CD4-positive, alpha-beta T cell treated with Interleukin-6 for 4 hours (primary cell): ENCODE results near the gene RCN2.

Source experiments
- DNase-seq: peaks from one replicate; pipeline ENCODE4 v3.0.0-alpha.2; 2020; ENCODE audit warnings: mixed read lengths

Gene RCN2

DNA sequence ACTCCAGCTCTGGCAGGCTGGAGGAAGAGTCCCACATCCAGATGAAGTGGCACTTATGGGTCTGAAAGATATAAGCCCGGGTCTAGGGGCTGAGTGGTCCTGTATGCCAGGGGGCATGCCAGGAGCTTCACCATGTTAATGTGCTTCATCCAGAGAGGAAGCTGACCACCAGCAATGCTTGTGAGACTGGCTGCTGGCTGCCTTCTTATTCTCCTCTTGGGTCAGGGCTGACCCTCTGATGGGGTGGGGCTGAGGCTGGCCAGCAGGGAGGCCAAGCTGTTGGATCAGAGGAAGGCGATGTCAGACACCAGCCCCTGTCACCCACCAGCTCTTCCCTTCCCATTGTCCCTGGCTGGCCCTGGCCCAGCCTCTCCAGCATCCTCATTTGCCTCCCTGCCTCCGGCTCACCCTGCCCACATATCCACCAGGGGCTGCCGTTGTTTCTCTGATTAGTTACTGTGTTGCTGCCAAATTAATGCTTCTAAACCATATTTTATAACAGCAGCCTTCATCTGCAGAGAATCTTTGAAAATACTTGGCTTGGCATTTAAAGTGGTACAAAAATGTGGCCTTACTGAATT, 43.0 kb downstream of the RCN2 start:
- DNase-seq = peak; percentile 40

DNA sequence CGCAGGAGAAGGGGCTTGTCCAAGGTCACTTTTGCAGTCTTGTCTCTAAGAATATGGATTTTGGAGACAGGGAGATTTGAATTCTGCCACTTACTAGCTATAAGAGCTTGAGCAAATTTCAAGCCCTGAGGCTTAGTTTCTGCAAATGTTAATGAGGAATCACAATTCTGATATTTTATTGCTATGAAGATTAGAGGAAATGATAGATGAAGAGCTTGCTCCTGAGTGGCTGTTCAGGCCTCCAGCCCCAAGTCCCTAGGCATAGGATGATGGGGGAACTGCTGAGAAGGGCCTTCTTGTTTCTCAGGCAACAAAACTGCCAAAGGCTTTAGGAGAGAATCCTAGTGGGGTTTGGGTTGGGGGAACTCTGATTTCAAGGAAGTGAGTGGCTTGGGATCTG, 44.6 kb downstream of the RCN2 start:
- DNase-seq = no peak

DNA sequence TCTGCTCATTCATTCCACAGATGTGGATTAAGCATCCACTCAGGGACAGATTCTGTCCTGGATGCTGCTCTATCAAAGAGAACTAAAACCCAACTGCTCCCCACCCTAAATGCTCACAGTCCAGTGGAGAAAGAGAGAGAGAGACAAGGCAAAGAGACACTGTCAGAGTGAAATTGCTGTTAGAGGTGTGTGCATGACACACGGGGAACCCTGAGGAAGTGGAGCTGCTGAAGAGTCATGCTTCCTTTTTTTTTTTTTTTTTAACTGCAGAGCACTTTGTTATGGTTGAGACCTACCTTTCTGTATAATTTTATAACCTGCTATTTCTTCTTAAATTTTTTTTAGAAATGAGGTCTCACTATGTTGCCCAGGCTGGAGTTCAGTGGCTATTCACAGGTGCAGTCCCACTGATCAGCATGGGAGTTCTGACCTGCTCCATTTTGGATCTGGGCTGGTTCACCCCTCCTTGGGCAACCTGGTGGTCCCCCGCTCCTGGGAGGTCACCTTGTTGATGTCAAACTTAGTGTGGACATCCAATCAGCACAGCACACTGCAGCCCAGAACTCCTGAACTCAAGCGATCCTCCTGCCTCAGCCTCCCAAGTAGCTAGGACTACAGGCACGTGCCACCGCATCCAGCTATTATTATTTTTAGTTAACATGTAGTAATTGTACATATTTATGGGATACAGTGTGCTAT, 45.2 kb downstream of the RCN2 start:
- no peak for DNase-seq

DNA sequence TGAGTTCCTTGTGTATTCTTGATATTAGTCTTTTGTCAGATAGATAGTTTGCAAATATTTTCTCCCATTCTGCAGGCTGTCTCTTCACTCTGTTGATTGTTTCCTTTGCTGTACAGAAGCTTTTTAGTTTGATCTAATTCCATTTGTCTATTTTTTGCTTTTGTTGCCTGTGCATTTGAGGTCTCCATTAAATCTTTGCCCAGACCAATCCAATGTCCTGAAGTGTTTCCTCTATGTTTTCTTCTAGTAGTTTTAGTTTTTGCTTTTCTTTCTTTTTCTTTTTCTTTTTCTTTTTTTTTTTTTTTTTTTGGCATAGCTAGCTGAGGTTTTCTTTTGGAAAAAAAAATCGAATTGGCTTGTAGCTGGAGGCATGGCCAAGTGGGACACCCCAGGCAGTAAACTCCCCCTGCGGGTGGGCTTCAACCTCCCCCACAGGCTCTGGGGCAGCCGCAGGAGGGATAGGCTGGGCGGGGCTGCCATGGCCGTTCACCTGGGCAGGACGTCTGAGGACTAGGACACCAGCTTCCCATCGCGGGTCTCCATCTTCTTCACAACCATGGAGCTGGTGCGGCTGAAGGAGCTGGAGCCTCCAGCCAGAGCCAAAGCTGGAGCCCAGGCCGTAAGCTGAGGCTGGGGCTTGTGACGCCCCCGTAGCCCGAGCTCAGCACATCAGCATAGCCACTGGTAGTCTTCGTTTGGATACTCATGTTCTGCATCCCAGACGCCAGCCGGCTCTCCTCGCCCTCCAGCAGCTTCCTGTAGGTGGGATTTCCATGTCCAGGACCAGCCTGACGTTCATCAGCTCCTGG, 47.2 kb downstream of the RCN2 start:
- DNase-seq = no peak

DNA sequence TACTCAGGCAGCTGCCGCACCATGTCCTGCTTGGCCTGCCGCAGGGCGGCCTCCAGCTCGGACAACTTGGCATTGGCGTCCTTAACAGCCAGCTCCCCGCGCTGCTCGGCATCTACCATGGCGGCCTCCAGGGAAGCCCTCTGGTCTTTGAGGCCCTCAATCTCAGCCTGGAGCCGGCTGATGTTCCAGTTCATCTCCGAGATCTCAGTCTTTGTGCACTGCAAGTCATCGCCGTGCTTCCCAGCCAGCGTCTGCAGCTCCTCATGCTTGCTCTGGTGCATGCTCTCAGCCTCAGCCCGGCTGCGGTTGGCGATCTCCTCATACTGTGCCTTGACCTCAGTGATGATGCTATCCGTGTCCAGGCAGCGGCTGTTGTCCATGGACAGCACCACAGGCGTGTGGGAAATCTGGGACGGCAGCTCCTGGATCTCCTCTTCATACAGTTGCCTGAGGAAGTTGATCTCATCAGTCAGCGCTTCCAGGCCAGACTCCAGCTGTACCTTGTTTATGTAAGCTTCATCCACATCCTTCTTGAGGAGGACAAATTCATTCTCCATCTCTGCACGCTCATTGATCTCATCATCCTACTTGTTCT, 47.9 kb downstream of the RCN2 start:
- DNase-seq = no peak

DNA sequence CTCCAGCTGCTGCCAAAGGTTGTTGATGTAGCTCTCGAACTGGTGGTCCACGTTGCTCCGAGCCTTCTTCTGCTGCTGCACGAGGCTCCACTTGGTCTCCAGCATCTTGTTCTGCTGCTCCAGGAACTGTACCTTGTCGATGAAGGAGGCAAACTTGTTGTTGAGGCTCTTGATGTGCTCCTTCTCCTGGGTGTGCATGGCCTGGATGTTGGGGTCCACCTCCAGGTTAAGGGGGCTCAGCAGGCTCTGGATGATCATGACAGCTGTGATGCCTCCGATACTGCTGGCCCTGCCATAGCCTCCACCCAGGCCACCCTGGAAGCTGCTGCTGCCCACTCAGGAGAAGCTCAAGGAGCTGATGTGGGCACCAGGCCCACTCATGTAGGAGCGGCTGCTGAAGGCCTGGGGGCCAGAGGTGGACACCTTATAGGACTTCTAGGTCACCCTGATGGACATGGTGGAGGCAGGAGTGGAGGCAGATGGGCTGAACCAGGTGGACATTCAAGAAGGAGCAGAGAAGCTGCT, 48.5 kb downstream of the RCN2 start:
- no peak for DNase-seq

DNA sequence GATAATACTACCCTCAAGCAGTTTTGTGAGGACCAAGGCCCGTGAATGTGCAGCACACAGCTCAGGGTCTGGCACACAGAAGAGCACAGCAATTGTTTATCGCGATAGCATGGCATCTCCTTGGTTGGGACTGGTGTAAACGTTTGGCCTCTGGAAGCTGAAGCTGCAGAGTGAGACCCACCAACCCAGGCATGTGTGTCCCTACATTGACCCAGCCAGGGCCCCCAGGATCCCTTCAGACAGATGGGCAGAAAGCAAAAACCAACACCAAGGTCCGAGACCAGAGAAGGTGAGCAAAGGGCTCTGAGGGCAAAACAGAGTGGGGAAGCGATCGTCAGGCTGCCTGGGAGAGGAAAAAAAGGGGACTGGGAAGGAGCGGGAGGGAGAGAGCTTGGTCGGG, 50.8 kb downstream of the RCN2 start:
- DNase-seq = no peak

DNA sequence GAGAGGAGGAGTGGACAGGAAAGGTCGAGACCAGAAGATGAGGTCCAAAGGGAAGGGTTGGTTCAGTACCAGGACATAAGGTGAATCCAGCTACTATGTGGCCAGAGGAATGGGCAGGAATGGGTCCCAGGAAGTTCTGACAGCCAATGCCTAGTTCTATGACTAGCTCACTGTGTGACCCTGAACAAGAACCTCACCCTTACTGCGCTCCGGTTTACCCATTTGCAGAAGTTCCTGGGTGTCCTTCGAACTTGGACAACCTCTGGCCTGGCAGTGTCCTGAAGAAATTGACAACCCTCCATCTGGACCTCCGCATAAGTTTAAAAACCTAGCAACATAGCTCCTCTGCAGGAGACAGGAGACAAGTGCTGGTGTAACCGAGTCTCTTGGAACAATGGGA, 51.2 kb downstream of the RCN2 start:
- DNase-seq = no peak

DNA sequence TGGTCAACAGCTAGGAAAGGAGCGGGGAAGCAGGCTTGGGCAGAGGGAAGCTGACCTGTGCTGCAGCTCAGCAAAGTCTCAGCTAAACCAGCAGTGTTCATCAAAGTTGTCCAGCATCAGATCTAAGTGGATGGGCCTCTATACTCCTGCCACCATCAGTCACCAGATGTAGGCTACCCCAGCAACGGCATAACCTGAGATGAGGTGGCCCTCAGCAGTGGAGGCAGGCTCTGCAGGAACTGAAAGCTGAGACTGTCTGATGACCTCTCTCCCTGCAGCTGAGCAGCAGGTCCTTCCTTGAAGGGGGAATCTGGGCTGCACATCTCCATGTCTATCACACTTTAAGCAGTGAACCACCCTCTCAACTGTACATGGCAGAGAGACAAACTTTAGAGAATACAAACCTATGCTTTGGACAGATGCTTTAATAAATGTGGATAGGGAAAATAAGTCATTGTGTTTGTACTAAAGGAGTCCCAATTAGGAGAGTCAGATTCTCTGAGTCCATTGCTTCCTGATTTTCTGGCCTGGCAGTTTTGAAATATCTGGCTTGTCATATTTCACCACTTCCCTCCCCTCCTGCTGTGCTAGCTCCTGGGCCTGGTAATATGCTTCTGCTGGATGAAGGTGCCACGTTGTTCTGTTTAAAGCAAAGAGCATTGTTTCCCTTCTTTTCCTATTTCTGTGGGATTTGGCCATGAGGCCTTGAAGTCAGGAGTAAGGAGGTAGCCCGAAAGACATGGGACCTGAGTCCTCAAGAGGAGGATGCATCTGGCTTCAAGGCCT, 52.2 kb downstream of the RCN2 start:
- DNase-seq = no peak

DNA sequence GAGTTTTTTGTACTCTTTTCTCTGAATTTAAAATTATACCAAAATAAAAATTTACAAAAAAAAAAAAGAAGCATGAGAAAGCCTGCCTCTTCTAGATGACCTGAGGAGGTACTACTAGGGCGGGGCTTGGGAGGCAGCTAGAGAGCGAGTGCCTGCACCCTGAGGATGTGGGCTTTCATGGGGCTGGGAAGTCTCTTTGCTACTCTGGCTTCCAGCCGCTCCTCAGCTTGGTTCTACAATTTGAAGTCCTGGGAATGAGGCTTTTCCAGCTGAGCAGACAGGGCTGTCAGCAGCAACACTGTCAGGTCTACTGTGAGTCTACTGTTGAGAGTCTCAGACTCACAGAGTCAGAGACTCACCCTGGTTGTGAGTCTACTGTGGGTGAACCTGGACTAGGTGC, 55.2 kb downstream of the RCN2 start:
- peak; percentile 37 for DNase-seq

DNA sequence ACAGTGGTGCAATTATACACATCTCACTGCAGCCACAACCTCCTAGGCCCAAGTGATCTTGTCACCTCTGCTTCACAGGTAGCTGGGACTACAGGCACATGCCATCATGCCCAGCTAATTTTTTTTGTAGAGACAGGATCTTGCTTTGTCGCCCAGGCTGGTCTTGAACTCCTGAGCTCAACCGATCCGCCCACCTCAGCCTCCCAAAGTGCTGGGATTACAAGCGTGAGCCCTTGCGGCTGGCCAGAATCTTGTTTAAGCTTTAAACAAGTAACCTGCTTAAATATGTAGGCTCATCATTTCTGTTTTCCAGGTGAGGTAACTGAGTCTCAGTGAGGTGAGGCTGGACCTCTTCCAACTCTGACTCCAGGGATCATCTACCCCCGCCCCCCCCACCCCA, 55.7 kb downstream of the RCN2 start:
- no peak for DNase-seq

DNA sequence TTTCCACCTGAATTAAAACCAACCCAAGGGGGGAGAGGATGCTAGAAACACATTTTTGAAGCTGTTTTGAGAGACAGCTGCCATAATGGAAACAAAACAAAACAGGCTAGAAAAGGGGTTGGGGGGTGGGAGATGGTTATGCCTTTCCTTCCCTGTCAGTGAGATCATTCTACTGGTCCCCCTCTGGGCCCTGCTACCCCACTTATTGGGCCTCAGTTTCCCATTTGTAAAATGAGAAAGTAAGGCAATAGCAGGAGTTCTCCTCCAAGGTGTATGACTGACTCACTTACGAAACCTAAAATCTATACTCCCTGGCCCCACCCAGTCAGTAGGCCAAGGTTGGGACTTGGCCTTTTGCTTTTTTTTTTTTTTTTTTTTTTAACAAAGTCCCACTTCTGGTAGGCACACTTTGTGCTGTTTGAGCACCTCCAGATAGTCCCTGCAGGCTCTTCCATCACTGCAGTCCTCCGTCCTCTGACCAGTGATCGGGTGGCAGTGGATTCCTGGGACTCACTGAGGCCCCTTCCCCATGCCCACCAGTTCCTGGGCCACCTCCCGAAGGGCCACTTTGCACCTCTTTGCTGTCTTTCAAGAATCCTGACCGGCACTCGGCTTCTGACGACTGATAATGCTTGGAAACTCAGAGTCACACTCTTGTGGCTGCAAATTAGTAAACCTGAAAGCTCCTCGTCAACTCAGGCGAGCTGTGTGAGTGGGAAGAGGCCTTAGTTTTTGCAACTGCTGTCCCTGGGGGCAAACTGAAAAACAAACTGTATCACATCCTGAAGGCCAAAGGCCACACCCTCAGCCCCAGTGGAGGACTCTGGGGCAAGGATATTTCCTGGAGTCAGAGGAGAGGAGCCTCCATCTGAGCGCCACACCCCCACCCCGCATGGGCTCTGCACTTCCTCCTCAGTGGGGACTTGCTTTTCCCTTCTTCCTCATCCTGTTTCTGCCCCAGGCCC, 56.6 kb downstream of the RCN2 start:
- peak; percentile 22 for DNase-seq

DNA sequence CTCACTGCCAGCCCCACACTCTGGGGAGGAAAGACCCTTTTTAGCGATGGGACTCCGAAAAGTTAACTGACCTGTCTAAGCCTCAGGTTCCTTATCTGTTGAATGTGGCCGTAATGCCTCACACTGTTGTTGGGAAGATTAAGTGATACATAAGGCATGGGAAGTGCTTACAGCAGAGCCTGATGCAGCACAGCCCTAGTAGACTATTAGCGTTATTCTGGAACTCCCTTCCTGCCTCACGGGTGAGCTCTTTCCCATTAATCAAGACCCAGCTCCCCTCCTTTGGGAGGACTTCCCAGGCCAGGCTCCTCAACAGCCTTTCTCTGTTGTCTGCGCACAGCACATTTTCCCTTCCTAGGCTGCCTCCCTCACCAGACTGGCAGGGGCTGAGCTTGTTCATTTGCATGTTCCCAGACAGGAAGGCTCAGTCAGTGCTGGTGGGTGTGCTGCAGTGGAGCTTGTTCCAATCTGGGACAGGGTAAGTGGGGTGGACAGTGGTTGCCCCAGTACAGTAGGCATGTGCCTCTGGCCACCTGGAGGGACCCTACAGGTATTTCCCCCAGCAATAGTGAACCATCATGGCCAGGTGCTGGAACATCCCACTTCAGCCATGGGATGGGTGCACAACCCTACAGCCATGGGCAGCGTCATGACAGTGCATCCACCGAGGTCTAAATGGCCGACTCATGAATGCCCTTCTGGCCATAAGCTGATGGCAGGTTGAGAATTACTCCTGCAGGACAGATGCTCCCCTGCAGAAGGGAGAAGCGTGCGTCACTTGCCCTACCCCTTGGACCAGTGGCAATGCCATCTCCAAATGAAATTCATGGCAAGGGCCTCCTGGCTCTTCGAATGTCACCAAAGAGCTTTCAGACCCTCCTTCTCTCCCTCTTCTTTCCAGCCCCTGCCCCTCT, 57.6 kb downstream of the RCN2 start:
- DNase-seq = no peak

DNA sequence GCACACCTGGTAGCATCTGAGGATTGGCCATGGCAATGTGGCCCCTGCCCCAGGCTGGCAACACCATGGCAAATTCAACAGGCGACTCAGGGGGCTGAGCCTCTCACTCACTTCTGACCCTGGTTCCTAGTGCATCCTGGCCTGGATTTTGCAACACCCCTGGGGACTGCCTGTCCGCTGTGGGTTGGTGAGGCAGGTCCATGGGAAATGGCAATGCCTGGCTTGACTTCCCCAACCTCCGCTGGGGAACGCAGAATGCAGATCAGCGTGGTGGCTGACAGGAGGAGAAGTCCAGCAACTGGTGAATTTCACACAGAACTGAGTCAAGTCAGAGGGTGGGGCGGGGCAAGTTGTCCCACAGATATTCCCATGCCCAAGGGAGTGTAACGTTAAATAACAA, 59.5 kb downstream of the RCN2 start:
- no peak for DNase-seq

DNA sequence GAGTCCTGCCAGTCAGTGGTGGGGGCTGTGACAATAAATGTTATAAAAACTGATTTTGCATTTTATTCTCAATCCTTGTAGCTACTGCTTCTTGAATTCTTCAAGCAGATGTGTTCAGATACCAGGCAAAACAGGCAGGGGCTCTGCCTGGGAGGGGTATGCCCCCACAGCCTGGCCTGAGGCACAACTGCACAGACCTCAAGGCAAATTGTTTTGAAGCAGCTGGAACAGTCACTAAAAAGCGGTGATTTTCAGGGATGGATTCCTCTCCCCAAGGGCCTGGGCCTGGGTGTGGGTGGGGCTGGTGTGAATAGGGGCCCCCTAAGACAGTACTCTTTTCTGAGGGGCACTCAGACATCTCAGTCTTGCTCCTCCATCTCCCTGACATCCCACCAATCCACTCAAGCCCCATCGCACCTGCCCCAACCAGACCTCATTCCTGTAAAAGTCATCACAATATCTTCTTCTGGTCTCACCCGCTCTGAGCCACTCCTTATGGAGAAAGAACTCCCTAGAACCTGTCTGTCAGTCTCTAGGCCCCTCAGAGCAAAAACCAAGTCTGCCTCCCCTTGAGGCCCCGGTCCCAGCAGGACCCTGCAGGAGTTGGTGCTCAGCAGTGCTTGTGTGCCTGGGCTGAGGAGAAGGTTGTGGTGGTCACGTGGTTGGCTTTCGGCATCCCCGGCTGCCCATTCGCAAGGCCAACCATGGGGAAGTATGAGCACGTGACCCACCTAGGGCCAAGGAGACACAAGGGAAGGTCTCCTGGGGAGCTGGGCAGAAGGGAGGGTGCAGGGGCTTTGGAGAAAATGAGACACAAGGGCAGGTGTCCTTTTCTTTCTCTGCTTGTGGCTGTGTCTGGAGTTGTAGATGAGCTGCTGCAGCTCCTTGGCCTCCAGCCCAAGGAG, 60.4 kb downstream of the RCN2 start:
- no peak for DNase-seq

DNA sequence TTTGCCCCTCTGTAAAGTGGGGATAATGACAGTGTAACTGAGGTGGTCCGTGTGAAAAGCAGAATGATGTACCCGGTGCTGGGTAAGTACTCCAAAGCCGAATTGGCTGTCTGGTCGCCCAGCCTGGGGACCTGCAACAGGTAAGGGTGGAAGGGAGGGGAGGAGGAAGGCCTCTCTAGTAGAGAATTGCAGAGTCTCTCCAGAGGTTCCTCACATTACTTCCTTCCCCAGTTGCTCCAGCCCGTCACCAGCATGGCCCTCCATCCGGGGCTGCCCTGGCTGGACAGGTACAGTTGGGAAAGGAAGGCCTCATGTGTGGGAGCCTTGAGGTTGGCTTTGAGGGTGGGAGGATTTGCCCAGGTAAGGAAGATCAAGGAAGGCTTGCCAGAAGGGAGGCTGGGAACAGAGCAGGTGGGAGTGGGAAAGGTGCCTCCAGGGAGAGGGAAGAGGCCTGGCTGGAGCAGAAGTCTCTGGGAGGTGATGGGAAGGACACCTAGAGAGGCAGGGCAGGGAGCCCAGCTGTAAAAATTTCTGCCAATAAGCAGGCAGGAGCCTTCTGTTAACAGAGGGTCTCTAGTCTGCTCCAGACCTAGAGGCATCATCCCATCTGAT, 61.7 kb downstream of the RCN2 start:
- DNase-seq = no peak

DNA sequence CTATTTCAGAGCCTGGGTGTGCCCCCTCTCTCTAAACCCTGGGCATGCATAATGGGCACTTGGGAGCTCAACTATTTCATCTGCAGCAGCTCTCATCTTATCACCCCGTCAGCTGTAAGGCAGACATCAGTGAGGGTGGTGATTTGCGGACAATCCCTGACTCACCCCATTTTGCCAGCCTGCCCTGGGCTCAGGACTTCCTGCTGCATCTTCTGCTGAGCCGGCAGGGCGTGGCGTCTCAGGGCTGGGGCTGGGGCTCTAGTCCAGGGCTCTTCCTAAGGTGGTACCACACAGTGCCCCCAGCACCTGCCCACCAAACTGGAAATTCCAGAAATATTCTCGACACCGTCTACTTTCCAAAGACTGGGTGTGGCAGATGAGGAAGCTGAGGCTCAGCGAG, 62.5 kb downstream of the RCN2 start:
- DNase-seq = peak; percentile 84

DNA sequence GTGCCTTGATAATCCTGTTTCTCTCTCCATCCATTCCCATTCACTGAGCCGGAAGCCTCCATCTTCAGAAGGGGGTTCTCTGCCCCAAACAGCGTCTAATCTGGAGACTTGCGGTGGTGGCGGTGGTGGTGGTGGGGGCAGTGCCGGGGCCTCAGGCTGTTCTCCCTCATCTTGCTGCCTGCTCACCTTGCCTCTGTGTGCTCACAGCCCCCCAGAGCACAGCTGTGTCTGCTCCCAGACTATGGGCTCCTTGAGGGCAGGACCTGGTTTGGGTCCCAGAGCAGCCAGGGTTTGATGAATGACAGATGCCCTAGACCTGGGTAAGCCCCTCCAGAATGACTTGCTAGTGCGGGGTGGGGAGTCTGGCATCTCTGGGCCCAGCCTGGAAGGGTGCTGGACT, 62.9 kb downstream of the RCN2 start:
- no peak for DNase-seq
